Measurements from ENCODE around the gene SGCA.

The SGCA gene

DNA sequence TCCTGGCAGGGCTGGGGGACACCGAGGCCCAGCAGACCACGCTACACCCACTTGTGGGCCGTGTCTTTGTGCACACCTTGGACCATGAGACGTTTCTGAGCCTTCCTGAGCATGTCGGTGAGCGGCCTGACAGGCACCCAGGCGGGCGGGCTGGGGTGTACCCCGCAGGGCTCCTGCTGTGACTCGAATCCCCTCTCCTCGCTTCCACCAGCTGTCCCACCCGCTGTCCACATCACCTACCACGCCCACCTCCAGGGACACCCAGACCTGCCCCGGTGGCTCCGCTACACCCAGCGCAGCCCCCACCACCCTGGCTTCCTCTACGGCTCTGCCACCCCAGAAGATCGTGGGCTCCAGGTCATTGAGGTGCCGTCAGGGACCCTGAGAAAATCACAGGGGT lies 1.6 kb downstream of the SGCA start:
- no peak for DNase-seq

DNA sequence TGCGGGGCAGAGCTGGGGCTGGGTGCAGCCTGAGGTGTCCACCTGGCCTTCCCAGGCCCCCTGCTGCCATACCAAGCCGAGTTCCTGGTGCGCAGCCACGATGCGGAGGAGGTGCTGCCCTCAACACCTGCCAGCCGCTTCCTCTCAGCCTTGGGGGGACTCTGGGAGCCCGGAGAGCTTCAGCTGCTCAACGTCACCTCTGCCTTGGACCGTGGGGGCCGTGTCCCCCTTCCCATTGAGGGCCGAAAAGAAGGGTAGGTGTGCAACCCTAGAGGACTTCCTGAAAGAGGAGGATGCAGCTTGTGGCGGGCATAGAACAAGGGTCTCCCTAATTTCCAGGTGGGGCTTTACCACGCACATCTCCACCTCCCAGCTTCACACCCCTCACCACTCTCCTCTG lies 2.5 kb downstream of the SGCA start:
- no peak for DNase-seq

DNA sequence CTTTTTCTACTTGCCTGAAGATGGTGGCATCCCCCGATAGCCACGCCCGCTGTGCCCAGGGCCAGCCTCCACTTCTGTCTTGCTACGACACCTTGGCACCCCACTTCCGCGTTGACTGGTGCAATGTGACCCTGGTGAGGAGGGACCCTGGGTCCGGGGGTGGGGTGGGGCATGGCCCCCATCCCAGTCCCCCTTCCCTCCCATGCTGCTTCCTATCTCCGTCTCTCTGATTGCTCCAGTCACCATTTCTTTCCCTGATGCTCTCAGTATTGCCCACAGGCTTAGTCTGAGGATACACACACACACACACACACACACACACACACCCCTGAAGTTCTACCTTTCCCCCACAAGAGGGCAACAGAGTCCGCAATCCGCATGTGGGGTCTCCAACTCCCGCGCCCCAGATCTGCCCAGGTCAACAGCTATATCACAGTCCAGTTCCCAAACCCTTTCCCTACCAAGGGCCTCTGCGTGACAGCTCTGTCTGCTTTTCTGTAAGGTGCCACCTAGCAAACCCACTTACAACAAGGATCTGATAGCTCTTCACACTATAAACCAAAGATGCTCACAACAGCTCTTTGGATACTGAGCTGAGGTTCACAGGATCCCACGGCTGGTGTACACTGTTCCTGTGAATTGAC lies 3.4 kb downstream of the SGCA start:
- DNase-seq: peak; percentile 77

DNA sequence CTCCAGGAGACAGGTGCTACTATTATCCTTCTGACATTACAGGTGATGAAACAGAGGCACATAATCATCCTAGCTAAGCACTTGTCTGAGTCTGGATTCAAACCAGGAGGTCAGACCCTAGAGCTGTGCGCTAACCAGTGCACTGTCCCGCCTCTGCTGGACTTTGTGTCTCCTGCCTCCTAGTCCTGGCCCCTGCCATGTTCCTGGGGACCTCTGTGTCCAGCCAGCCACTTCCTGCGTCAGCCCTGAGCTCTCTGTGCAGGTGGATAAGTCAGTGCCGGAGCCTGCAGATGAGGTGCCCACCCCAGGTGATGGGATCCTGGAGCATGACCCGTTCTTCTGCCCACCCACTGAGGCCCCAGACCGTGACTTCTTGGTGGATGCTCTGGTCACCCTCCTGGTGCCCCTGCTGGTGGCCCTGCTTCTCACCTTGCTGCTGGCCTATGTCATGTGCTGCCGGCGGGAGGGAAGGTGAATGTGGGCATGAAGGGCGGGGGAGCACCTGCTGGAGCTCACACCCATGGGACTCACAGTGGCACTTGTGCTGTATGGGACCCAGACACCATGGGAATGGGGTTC lies 4.2 kb downstream of the SGCA start:
- no peak for DNase-seq

DNA sequence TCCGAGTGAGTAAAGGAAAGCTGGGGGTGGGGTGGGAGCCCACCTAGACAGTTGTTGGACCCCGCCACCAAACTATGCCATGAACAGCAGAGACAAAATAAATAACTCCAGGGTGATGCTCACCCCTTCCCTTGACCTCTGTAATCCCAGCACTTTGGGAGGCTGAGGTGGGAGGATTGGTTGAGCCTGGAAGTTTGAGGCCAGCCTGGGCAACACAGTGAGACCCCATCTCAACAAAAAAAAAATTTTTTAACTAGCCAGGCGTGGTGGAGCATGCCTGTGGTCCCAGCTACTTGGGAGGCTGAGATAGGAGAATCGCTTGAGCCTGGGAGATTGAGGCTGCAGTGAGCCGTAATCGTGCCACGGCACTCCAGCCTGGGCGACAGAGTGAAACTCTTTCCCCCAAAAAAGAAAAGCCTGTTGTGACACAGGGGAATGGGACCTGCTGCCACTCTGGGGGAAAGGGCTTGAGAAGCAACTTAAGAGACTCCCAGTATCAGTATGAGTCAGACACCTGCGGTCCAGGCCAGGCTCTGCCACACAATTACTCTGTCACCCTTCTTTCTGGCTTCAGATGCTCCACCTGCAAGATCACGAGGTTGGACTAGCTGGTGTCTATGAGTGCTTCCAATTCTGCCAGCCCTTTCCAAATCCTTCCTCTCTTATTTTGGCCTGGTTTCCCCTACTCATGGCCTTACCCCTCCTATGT lies 5.0 kb downstream of the SGCA start:
- no peak for DNase-seq

DNA sequence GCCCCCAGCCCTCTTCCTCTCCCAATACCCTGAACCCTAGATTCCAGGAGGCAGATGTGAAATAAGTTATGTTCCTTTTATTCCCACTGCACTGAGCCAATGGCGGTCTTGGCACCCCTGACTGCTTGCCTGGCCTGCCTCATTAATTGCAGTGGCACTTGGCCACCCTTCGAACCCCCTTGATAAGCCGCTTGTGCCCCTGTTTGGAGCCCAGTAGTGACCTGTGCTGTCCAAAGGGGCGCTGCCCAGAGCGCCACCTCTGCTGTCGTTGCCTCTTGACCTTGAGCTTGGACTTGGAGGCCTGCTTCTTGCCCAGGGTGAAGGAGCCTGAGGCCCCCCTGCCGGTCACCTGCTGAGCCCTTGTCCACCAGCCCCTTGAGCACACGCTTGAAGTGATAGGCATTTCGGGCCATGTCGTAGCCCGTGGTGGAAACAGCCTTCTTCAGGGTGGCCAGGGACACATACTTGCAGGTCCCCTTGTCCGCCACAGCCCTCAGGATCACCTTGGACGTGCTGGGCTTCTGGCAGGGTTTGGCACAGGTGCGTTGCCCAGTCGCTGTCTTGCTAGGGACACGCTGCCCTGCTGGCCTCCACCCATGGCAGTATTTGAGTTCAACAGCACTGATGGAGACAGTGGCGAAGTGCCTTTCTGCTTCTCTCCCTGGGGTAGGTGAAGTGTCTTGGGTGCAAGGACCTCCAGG lies 5.7 kb downstream of the SGCA start:
- DNase-seq: no peak

DNA sequence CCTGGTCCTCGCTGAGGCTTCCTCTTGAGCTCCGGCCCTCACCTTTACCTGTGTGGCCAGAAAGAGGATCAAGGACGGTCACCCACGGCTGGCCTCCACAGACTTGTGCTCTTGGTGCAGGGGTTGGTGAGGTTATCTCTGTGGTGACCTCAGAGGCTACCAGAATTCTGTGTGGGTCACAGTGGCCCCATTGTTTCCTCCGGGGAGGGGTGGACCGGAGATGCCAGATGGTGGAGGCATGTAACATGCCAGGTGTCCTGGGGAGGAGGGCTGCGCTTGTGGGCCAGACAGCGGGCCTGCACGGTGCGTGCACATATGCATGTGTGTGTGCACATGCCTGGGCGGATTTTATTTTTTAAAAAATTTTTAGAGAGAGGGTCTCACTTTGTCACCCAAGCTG lies 6.3 kb downstream of the SGCA start:
- no peak for DNase-seq

DNA sequence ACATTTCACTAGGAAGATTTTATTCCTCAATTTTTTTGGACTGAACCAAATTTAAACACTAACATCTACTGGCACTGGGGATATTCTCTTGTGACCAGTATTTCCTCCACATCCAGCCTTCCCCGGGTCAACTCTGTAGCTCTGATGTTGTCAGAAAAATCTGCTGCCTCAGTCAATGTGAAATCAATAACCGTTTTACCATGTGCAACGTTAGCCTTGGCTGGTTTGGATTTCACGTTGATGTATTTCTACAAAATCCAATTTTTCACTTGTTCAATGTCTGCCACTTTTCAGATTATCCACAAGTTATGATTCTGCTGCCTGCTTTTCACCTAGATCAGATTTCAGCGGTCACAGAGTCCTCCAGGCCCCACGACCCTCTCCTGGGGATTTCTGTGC lies 7.1 kb downstream of the SGCA start:
- DNase-seq: no peak

DNA sequence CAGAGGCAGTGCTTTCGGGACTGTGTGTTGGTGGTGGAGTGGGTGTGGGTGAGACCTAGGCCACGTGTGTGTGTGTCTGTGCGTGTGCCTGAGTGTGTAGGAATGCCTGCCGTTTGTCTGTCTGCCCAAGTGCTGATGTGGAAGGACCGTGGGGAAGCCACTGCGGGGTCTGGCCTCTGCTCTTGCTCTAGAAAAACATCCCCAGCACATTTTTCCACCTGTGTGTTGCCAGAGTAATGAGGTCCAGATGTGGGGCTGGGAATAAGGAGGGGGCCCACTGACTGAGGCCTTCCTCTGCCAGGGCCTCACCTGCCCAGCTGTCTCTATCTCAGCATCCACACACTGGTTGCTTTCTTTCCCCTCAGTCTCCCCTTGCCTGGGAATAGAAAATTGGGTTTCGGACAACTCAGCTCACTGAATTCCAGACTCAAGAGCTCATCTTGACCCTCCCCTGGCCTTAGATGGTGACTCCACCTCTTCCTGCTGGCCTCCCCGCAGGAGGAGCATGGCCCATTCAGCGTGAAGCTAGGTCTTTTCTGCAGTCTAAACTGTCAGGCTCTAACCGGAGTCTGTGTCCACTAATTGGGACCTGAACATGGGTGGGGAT lies 7.6 kb downstream of the SGCA start:
- no peak for DNase-seq

DNA sequence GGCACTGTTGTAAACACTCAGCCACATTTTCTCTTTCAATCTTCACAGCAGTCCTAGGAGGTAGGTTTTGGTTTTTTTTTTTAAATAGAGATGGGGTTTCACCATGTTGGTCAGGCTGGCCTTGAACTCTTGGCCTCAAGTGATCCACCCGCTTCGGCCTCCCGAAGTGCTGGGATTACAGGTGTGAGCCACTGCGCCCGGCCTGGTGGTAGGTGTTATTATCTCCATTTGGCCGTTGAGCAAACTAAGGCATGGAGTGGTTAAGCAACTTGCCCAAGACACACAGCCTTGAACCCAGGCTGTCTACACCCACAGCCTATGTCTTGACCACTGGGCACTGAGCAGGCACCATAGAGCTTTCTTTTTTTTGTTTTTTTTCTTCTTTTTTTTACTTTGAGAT lies 8.6 kb downstream of the SGCA start:
- no peak for DNase-seq

DNA sequence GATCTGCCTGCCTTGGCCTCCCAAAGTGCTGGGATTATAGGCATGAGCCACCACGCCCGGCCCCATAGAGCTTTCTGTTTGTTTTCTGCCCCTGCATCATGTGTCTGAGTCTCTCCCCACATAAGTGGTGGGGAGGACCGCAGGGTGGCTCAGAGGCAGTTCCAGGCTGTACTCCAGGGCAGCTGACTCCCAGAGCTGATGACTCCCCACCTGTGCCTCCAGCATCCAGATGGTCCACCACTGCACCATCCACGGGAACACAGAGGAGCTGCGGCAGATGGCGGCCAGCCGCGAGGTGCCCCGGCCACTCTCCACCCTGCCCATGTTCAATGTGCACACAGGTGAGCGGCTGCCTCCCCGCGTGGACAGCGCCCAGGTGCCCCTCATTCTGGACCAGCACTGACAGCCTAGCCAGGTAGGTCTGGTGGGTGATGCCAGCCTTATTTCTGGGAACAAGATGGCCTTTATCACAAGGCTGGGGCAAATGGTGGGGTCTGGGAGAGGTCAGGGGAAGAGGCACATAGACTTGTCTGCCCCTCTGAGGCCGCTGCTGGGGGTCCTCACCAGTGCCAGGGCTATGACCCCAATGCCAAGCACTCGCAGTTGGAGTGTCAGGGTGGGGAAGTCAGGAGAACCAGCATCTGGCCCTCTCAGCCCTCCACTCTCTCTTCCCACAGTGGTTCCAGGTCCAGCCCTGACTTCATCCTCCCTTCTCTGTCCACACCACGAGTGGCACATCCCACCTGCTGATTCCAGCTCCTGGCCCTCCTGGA lies 9.4 kb downstream of the SGCA start:
- no peak for DNase-seq

DNA sequence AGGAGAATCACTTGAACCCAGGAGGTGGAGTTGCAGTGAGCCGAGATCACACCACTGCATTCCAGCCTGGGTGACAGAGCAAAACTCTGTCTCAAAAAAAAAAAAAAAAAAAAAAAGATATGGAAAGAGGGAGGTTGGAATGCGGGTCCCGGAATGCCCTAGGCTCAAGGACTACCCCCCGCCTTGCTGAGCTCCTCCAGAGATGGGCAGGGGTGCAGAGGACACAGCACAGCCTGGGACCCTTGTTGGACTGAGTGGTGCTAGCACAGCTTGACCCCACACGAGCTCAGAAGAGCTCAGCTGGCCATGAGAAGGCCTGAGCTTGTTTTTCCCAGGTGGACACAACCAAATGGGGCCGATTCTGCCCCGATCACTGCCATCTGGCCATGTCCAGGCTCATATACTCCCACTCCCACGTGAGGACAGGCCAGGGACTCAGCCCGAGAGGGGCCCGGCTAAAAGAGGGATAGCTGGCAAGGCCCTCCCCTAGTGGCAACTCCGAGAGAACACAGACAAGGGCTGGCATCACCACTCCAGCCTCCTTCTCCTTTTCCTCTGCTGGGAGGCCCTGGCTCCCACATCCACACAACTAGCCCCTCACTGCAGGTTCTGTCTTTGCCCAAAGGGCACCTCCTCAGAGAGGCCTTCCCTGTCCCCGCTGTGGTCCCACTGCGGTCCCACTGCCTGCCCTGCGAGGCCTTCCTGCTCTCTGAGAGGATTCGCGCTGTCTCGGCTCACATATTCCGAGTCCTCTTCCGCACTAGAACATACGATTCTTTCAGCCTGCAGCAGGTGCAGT lies 11.0 kb downstream of the SGCA start:
- no peak for DNase-seq

DNA sequence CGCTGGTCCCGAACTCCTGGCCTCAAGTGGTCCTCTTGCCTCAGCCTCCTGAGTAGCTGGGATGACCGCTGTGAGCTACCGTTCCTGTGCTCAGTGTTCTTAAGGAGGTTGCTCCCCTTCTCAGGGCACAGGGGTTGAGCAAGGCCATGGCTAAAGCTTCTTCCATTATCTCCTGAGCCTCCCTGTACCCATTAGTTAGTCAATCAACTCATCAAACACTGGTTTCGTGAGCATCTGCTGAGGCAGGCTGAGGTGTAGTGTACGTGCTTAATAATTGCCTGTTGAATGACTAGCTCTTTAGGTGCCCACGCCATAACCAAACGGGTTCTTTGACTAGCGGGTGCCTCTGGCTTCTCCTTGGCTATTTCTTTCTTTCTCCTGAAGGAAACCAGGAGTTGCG lies 11.7 kb downstream of the SGCA start:
- DNase-seq: no peak

DNA sequence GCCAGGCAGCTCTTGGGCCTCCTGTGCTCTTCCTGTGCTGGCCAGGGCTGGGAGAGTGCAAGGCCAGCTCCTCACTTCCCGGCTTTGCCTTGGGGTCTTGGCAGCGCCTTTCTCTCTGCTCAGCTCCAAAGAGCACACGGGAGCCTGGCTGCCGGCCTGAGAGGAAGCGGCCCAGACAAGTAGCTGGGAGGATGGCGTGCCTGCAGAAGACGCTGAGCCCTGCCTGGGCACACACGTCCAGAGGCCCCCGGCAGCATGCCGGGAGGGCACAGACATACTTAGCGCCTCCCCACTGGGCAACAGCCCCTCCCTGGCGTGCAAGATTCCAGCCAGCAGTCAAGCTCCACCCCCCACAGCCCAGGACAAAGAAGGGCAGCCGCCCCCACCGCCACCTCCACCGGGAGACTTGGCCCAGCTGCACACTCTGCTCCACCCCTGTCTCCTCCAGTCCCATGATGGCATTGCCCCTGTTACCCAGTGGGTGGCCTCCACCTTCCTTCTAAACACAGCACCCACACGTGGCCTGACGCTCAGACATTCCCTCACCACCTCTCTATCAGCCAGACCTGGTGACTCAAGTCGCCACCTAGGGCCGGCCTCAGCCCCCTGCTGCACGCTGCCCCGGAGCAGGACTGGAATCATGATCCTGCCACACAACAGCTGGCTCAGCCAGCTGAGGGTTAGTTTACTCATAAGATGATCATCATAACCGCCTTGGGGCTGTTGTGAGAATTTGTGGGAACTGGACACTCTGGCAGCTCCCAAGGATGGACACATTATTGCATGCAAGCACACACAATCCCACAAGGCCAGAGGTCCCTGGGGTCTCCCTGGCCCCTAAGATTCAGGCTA lies 12.4 kb downstream of the SGCA start:
- DNase-seq: peak; percentile 68

DNA sequence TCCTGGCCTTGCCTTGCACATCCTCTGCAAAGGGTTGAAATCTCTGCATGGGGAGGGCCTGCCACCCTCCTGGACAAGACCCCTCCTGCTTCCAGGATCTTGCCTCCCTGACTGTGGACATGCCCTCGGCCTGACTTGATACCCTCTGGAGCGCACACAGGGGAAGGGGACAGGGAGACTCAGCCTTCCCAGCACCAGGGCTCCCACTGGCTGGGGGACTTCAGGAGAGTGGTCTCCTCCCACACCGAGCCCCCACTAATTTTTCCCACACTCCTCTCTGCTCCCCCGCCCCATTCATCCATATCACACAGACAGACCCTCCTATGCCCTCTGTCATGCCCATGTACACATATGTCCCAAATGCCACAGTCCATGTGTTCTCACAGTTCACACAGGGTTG lies 14.3 kb downstream of the SGCA start:
- DNase-seq: no peak

DNA sequence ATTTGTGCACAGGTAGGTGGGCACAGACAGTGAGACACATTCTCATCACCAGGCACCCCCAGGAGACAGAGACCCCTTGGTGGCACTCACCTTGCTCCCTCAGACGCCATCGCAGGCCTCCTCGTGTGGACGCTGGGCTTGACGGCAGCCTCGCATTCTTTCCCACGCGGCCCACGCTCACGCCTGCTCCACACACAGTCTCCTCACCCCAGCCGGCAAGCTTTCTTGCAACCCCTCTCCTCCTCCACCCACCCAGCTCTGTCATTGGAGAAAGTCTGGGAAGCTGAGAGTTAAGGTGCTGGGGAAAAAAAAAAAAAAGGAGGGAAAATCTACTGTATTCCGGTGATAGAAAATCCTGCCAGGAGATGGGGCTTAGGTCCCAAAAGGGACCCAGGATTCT lies 14.8 kb downstream of the SGCA start:
- no peak for DNase-seq

DNA sequence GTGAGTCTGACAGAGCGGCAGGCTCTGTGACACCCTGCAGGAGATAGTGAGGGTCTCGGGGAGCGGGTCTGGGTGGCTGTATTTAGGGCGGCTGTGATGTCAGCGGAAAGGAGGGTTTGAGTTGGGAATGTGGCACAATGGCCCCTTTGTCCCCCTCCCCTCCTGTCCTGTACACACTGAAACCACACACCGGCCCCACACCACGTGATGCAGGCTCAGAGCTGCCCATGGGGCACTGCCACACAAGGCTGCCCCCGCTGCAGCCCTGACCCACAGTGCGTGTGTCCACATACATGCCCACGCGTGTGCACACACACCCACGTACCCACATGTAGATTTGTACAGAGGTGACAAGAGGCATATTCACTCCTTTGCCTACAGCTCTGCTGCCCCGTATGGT lies 15.3 kb downstream of the SGCA start:
- no peak for DNase-seq

DNA sequence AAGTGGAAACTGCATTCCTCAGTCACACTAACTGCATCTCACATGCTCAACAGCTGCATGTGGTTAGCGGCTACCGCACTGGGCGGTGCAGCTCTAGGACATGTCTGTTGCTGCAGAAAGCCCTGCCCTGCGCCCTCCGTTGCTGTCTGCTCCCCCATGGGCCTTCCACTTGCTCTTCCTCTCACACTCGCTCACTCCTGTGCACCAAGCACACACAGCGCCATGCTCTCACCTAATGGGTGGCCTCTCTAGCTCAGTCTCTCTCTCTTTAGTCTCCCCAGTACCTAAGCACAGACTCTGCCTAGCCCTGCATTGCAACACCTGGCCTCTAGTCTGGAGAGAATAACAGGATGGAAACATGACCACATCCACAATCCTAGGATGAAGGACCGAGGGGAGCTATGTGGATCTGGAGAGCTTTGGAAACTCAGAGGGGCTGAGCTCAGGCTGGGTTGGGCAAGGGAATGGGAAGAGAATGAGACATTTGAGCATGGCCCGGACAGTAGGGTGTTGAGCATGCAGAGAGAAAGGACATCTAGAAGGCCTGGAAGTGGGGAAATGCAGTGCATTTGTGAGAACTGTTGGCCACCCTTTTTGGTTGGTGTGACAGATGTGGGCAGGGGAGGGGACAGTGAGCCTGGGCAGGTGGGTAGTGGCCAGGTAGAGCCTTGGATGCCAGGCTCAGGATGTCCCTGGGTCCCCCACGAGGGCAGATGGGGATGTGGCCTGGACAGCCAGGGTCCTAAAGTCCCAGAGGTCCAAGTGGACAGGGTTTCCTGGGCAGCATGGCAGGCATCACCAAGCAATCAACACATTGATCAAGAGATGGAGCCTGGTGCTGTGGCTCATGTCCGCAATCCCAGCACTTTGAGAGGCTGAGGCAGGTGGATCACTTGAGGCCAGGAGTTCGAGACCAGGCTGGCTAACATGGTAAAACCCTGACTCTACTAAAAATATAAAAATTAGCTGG lies 16.1 kb downstream of the SGCA start:
- DNase-seq: no peak

DNA sequence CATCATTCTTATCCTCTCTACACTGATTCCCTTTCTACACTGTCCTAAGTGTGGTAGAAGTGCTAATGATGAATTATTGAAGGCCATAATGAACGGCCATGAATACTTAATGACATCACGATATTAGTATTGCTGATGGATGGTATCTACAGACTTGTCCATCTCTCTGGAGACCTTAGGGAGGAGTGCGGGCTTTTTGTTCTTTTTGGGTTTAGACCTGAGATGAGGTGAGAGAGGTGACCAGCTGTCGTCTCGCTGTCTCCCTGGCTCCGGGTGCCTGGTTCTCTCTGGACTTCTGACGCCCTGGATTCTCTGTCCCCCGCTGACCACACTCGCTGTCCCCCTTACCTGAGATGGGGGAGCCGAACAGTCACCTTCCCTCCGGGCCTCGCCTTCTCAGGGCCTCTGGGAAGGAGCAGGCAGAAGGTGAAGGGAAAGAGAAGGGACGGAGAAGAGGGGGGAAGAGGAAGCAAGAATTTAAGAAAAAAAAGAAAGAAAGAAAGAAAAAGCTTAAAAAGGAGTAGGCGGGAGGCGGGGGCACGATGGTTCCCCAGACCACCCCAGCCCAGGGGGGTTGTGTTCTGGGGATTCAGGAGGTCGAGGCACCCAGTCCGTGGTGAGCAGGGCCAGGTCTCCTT lies 17.1 kb downstream of the SGCA start:
- DNase-seq: no peak
